Stimulated activated CD4-positive, alpha-beta T cell treated with anti-CD3 and anti-CD28 coated beads, Interleukin-15, amount 100 ng/mL, for 48 hours (primary cell): ENCODE measurements around the gene DNAJB4.
"Not testable (repeated sequence)": the region's sequence is repeated elsewhere in the genome, so short reads cannot be mapped to it uniquely, and the experiment has no call there.

Source experiments
- DNase-seq, 2 donors: peaks; one replicate each; pipeline ENCODE4 v3.0.0-alpha.2; 2020; ENCODE audit warnings: low read depth in 2 of 2

The DNAJB4 gene

GRCh38 chr1:78004719-78005447 is at the start of gene DNAJB4:
DNAJB4 (plus strand) TSS chr1:78004939; CDS start chr1:78005111, 172 bp downstream.
- peak; percentile 42 to 55 for DNase-seq

GRCh38 chr1:77955709-77956108 is 49.0 kb upstream of the DNAJB4 start:
- no peak for DNase-seq

- DNase-seq, result no peak
Measured at GRCh38 chr1:77956464-77956863, 48.3 kb upstream of the DNAJB4 start.

- no peak for DNase-seq
Measured at GRCh38 chr1:77958391-77958790, 46.3 kb upstream of the DNAJB4 start.

GRCh38 chr1:77958850-77959249 is 45.9 kb upstream of the DNAJB4 start:
- DNase-seq, result no peak

- no peak for DNase-seq
Measured at GRCh38 chr1:77961392-77961791, 43.3 kb upstream of the DNAJB4 start.

- no peak for DNase-seq
Measured at GRCh38 chr1:77966291-77966690, 38.4 kb upstream of the DNAJB4 start.

- DNase-seq, result no peak
Measured at GRCh38 chr1:77970192-77970591, 34.5 kb upstream of the DNAJB4 start.

GRCh38 chr1:77972080-77972479 is 32.7 kb upstream of the DNAJB4 start:
- no peak for DNase-seq

GRCh38 chr1:77975386-77975785 is 29.4 kb upstream of the DNAJB4 start:
- DNase-seq, result no peak

GRCh38 chr1:77975907-77976306 is 28.8 kb upstream of the DNAJB4 start:
- DNase-seq, result no peak

- no peak for DNase-seq
Measured at GRCh38 chr1:77976433-77977076, 28.2 kb upstream of the DNAJB4 start.

- DNase-seq, result no peak
Measured at GRCh38 chr1:77977989-77978292, 26.8 kb upstream of the DNAJB4 start.

- DNase-seq, result peak; percentile 76 to 77
Measured at GRCh38 chr1:77978293-77978968, 26.3 kb upstream of the DNAJB4 start.

- DNase-seq, result peak; percentile 94
Measured at GRCh38 chr1:77978969-77979876, 25.5 kb upstream of the DNAJB4 start, which contains the start of gene FUBP1. FUBP1 (minus strand) TSS chr1:77979072; CDS start chr1:77979004, 68 bp downstream.

GRCh38 chr1:77983352-77983996 is 21.3 kb upstream of the DNAJB4 start:
- DNase-seq, result not testable (repeated sequence)

GRCh38 chr1:77983997-77984355 is 20.8 kb upstream of the DNAJB4 start:
- no peak for DNase-seq

GRCh38 chr1:77984629-77985028 is 20.1 kb upstream of the DNAJB4 start:
- no peak for DNase-seq

- DNase-seq, result no peak
Measured at GRCh38 chr1:77986810-77987209, 17.9 kb upstream of the DNAJB4 start.

GRCh38 chr1:77987919-77988318 is 16.8 kb upstream of the DNAJB4 start:
- DNase-seq, result no peak

GRCh38 chr1:77989744-77990143 is 15.0 kb upstream of the DNAJB4 start:
- DNase-seq, result no peak
